Measurements from ENCODE around the gene THSD7B.

The THSD7B gene

DNA sequence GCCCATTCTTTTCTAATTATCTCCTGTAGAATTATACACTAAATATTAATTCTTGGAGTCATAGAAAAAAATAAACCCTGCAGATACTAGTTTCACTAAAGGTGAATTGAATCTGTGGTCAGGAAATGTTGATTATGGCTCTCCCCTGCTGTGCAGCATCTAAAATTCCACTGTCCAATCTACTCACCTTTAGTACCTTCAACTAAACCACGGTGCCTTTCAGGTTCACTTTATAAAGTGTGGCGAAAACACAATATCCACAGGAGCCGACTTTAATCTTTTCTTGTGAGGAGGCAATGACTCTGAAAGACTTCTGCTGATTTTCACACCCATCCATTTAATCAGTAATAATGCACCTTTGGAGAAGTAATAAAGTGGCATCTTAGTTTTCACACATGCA lies 402.3 kb downstream of the THSD7B start:
- DNase-seq = no peak

DNA sequence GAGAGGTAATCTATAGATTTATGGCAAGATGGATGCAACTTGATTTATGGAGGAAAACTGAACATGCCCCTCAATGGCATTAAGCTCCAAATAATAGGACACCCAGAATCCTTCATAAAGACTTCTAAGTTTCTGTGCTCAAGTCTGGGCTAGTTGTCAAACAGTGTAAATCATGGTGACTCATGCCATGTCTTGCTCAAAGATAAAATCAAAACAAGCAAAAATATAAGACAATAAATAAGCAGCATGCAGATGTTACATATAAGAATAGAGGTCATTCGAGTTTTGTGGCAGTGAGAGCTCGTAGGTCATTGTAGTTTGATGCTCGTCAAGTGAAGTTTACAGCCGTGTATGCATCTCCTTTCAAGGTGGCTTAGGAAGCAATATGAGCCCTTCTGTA lies 403.2 kb downstream of the THSD7B start:
- no peak for DNase-seq

DNA sequence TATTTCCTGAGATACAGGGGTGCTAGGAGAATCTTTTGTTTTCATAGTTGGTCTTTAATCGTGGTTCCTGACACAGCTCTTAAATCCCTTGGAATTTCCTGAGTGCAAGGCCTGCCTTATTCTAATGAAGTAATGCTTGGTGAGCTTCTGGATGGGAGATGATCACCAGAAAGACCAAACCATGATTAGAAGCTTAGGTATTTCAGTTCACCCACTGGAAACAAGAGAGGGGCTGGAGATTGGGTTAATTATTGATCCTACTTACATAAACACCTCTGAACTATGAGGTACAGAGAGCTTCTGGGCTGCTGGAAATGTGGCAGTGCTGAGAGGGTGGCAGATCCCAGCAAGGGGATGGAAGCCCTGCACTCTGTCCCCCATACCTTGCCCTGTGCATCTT lies 406.8 kb downstream of the THSD7B start:
- no peak for DNase-seq

DNA sequence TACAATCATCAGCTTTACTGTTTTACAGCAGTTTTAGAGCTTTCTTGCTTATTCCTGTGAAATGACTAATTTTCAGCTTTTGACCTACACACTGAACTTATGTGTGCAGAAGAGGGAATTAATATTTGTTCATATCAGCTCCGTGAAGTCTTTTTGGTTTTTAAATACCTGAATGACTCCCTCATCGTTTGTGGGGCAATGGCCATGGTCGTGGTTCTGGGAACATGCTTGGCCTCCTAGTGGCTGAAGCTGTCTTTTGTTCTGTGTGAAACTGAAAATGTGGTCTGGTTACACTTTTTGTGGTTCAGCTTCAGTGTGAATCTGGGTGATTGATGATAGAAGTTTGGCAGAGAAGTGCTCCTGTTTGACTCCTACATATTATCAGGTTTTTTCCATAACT lies 408.1 kb downstream of the THSD7B start:
- DNase-seq = no peak

DNA sequence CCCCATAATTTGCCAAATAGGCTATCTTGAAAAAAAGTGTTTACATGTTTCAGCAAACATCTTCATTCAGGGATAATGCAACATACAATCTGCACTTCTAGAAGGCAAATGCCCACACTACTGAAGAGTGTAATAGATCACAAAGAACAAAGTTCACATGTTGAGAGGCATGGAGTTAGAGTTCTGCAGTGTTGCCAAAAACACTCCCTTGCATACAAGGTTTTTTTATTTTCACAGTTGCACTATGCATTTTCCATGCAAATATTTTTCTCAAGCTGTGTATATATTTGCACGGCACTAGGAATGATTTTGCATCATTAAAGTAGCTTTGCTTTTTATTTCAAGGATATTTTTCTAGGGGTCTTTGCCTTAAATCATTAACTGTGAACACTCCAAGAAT lies 409.9 kb downstream of the THSD7B start:
- no peak for DNase-seq

DNA sequence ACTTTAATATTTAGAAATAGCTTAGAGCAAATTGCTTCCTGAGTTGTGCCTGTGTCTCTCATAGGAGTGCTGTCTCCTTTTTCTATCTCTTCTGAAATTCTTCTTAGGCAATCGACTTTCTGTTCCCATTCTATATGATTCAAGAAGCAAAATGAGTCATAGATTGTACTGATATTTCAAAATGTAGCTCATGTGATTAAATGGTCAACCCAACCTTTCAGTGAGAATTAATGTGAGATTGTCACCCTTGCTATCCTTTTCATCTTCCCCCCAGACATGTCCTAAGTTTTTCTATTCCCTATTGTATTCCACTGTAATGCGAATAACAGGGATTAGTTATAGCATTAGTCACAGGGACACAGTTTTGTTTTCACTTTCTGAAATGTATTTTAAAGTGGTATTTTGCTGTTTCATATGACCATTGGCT lies 413.6 kb downstream of the THSD7B start:
- no peak for DNase-seq

DNA sequence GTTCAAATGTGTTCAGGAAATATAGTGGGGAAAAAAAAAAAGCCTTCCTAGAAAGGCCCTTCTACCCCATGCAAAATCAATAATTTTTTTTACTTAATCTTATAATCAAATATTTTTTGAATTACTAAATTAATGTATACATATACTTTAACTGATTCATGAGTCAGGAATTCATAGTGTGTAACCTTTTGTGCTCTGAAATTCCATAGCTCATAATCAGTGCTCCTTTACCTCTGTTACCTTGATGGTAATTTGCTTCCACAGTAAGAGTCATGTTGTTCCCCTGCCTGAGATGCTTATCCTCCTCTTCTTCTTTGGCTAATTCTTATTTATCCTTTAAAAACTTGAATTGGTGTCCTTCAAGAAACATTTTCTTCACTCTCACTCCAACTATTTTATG lies 414.2 kb downstream of the THSD7B start:
- DNase-seq = no peak

DNA sequence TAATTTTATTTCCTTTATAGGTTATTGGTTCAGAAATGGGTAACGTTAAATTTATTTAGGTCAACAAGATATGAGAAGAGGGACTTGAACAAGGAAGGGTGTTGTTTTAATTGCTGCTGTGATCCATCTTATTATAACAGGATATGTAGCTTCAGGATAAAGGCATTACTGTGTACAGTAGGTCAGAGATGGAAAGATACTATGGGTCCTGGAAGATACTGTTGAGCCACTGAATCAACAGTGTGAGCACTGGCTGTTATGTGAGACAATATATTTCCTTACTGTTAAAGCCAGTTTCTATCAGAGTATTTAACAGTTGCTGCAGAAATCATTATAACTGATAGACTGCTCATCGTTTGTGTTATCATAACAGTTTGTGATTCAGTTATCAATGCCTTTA lies 414.7 kb downstream of the THSD7B start:
- no peak for DNase-seq

DNA sequence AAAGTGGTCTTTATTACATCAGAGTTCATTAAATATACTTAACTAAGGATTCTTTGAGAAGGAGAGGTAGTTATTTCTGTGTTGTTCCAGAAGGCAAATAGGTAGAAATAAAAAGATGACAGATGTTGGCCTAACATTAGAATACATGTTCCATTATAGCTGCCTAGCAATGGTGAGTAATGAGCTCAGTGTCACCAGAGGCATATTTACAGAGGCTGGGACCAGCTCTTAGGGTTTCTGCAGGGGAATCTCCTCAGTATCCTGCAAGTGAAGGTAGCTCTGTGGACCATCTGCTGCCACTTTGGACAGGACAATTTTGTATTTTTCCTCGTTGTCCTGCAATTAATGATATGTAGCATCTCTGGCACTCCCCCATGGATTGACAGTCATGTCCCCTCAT lies 416.0 kb downstream of the THSD7B start:
- DNase-seq = no peak

DNA sequence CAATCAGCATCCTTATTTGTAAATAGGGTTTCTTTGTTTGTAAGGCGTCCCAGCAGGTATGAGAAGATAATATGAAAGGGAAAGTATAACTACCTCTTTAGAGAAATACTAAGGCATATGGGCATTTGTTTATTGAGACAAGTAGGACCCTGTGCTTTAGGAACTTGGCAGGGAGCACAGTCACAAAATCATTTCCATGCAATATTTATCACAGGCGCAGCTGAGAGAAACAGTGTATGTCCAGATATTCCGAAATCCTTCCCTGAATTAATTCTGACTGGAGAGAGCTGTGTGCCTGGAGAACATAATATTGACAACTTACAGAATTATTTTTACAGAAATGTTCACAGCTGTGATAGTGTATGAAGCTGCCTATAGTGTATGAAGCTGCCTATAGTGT lies 416.7 kb downstream of the THSD7B start:
- no peak for DNase-seq

DNA sequence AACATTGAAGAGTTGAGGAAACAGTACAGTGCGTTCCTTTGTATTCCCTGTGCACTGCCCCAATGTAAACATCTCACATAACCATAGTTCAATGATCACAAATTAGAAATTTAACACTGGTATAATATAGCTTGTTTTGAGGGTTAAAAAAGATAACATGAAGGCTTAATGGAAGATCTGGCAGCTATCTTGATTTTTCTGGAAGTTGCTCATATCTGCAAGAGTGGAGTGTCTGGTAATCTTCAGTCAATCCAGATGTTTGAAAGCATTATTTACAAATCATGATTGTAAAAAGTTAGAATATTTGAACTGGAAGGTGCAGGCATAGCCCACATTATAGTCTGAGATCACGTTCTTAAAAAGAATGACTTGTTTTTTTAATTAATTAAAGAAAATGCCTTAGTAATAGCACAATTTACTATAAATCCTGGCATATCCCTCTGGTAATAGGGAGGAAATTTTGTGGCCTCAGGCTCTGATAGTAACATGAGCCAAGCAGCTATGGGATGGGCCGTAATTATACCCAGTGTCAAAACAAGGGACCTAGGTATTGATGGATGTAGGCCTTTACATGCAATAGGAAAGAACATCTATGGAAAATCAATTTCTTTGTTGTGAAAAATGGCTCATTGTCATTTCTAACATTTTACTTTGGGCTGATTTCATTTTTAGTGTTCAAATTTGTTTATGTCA lies 418.0 kb downstream of the THSD7B start:
- no peak for DNase-seq

DNA sequence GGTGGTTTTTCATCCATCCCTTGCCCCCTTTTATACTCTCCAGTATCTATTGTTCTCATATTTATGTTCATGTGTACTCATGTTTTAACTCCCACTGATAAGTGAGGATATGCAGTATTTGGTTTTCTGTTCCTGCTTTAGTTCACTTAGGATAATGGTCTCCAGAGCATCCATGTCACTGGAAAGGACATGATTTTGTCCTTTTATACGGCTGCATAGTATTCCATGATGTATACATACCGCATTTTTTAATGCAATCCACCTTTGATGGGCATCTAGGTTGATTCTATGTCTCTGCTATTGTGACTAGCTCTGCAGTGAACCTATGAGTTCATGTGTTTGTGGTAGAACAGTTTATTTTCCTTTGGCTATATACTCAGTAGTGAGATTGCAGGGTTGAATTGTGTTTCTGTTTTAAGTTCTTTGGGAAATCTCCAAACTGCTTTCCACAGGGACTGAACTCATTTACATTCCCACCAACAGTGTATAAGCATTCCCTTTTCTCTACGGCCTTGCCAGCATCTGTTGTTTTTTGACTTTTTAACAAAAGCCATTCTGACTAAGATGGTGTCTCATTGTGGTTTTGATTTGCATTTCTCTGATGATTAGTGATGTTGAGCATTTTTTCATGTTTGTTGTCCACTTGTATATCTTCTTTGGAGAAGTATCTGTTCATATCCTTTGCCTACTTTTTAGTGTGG lies 420.2 kb downstream of the THSD7B start:
- DNase-seq = no peak

DNA sequence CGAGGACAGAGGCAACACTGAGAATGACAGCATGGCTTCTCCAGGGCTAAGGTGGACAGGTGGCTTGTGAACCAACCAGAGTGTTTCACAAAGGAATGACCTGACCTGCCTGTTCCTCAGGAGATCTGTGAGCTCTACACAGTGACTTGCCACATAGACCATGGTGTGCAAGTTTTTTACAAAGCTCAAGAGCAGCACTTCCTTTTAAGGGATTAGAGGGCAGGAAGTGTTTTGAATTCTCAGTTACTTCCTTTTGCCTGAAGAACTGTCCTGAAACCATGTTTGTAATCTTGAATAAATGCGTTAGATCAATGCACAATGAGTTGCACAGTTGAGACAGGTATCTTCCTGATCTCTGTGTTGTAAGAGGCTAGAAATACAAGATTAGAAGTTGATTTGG lies 421.9 kb downstream of the THSD7B start:
- DNase-seq = no peak

DNA sequence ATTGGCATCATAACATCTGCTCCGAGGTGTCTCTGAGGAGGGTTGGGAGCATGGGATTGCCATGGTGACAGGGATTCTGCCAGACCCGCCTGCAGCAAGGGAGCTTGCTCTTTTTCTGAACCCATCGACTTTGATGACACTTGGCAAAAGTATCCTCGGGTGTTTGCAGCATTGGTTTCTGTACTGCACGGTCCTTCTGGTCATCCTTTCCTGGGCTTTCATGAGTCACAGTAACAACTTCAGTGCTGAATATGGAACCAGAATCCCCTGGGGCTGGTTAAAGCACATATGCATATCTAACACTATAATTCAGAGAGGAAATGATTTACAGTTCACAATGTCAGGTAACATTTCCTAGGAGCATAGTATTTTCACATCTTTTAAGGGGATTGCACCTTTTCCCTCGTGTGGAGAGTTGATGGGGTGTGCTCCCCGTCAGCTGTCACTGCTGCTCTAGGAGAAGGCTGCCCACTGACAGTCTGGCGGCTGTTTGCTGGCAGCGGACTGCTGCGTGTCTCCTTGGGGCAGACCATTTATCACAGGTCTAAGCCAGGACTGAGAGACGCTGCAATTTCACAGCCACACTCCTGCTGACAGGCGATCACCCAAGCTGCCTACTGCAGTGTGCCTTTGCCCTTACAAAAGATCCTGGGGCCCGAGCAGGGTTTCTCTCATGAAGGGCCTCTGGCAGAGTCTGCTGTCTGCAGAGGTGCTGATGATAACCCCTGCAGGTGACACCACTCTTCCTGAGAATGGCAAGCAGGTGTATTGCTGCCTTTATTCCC lies 425.3 kb downstream of the THSD7B start:
- no peak for DNase-seq

DNA sequence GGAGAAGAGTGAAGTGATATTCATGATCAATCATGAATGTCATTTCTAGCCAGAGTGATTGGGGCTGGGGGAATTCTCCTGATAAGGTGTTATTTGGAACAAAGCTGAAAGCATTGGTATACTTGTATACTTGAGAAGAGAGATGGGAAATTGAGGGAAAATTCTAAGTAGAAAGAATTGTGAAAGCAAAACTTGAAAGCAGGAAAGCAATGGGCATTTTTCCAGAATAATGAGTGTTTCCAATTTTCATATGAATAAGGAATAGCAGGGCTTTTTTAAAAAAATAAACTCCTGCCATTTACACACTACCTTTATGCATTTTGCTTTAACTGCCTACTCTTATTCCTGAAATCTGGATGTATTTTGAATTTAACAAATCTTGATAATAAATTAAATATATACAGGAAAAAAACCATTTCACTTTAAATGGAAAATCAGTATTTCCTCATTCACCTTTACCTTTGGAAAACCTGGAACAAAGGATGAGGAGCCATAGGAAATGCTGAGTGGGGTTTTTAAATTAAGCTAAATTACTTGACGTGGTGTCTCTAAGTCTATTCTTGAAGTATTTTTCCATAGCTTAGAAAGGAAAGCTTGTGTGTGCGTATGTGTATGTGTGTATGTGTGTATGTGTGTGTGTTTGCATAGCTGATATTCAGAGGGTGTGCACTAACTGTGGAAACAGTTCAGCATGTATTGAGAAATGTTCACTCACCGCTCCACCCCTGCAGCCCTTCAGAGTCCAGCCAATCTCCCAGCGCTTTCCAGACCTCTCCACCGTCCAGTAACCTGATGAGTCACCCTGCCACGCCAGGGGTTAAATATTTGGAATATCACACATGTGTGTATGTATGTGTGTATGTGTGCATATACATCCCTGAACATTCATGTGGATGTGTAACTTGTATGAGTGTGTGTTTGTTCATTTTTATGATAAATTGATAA lies 427.3 kb downstream of the THSD7B start:
- no peak for DNase-seq

DNA sequence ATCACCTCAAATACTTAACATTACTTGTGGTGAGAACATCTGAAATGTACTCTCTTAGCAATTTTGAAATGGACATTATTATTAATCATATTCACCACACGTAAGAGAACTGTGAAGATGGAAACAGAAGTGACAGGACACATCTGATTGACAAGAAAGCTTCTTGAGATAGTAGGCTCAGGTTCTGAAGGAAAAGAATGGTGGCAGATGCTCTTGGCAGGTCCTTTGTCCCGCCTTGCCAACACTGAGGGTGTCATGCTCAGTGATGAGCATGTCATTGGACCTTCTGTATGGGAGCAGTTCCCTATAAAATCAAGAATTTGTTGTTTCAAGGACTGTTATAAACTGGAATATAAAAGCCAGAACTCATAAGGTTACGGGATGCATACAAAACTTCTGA lies 428.1 kb downstream of the THSD7B start:
- no peak for DNase-seq

DNA sequence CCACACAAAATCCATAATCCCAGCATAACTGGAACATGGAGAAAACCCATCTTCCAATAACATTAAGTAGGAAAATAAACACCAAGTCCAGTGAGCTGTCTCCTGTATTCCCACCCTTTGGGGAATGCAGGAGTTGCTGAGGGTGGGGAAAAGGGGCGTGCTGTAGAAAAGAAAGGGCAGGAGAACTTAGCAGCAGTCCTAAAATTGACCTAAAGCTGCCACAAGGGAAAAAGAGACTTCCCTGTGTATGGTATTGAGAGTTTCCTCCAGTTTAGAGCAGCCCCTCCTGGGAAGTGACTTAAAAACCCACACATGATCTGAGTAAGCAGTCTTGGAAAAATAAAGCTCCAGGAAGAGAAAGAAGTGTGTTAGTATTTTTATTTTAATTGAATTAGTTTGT lies 428.8 kb downstream of the THSD7B start:
- DNase-seq = no peak

DNA sequence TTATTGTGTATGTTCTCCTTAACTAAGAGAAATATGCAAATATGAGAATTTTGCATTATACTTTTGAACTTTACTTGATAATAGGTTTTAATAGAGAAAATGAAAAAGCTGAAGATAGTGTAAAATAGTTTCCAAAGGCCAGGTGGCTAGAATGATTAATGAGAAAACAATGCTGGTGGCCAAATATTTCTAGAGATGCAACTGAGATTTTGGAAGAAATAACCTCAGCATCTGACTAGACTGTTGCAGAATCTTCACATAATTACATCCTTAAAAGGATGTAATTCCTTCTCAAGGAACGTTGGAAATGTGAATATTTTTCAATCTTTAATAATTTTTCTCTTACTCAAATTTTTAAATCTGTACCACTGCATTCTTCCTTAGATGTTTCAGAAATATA lies 434.4 kb downstream of the THSD7B start:
- DNase-seq = no peak

DNA sequence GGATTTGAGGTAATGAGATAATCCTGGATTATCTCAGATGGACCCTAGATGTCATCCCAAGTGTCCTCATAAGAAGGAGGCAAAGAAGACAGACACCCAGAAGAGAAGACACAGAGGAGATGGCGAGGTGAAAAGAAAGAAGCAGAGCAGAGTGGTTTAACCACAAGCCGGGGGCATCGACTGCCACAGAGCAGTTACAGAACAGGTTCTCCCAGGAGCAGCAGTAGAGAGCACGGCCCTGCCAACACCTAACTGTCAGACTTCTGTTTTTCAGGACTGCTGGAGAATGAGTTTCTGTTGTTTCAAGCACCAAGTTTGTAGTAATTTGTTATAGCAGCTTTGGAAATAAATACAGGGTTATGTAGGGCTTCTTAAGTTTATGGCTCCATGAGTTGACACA lies 437.0 kb downstream of the THSD7B start:
- DNase-seq = no peak

DNA sequence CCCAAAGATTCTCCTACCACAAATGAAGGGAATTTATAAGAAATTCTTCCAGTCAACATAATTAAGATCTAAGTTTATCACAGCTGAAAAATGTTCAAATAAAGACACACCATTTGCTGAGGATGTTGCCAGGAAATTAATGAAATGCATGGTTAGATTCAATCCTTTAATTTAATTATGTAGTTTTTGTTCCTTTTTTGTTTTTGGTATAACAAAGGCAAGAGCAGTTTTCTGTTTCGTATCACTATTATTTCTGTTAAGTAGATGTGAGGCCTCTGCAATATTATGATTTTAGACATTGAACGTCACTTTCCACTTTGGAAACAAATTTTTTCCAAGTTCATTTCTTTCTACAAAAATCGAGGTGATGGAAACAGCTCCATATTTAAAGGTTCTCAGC lies 440.0 kb downstream of the THSD7B start:
- DNase-seq = no peak

DNA sequence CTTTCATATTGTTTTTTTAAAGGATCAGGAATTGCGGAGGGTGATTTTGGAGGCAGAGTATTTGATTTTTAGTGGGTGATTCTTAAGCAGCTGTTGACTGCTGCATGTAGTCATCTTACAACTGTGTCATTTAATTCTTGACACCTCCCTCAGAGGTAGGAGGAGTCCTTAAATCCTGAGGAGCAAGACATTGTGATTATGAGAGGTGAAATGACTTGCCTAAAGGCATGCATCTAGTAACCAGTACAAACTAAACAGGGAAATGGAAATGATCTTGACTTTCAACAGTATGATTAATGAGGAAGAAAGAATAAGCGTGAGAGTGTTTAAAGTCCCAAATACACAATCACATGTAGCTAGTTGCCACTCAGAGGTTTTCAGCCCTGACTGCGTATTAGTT lies 440.7 kb downstream of the THSD7B start:
- DNase-seq = no peak

DNA sequence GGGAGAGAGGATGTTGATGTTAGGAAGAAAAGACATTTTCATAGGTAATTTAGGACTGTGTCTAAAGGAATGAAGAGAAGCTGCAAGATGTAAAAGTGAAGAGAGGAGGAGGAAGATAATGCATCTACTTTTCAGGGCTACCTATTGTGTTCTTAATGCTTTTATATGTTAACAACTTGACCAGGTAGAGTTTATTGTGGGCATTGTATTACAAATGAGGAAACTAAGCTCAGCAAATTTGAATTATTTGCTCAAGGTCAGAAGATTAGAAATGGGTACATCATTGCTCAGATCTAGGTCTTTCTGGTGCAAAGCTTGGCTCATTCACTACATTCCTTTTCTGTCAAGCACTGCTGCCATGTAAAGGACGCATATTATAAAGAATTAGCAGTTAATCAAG lies 441.7 kb downstream of the THSD7B start:
- DNase-seq = no peak

DNA sequence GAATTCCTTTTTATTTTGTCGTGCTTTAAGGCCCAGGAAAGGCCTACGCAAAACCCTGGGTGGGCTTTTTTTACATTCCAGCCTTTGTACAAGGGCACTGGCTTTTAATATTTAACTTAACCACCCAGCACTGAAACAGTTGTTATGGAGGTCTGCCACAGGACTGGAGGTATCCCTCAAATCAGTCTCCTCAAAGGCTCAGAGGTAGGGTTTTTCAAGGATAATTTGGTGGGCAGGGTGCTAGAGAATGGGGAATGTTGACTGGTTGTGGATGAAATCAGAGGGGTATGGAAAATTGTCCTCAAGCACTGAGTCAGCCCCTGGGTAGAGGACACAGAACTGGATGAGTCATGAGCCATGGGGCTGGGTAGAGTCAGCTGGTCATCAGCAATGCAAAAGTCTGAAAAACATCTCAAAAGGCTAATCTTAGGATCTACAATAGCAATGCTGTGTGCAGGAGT lies 443.1 kb downstream of the THSD7B start:
- DNase-seq = no peak
